Bone marrow (tissue), 2 donors: ENCODE measurements around the gene RPS6KA2.

ENCODE experiments used
- DNase-seq, 2 donors: peaks; one replicate each; lab custom pipeline; 2025; lab: John Stamatoyannopoulos, UW

Gene RPS6KA2

DNA sequence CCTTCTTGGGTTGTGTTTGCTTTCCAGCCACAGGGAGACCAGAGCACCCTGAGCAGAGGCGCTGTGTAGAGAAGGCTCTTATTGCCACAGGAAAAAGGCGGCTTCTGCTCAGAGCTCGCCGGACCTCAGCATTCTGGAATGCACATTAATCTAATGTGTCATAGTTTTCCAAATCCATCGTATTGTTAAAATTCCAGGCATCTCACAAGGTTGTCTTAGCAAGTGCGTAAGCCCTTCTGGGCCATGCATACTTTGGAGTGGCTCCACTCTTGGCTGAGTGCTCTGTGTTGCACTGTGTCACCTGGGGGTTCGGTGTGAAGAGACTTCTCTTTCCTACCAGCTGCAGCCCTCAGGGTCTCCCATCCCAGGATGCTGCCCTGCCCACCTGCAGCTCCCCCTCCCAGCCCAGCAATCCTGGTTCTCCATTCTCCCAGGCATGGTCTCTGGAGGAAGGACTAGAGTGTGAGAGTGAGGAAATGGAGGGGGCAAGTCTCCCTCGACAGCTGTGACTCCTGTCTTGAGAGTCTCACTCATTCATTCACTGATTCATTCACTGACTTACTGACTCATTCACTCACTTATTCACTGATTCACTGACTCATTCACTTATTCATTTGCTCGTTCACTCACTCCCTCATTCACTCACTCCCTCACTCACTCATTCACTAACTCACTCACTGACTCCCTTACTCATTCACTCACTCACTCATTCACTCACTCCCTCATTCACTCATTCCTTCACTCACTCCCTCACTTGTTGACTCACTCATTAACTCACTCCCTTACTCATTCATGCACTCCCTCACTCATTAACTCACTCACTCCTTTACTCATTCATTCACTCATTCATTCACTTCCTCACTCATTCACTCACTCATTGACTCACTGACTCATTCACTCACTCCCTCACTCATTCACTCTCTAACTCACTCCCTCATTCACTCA lies 160.6 kb downstream of the RPS6KA2 start:
- DNase-seq: no peak

DNA sequence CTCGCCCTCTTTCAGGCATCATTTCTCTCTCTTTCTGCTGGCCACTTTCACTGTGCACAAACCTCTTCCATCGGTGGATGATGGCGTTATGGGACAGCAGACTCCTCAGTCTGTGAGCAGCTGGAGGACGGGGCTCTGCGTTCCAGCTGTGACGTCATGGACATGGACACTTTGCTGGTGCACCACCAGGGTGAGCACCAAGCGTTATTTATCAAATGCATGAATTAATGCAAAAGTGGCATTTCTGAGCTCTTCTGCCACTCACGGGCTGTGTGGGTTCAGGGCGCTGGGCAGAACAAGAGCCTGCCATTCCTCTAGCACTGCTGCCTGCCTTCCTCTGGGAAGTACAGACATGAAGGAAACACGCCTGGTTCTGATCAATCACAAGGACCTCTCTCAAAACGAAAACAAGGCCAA lies 161.4 kb downstream of the RPS6KA2 start:
- no peak for DNase-seq

DNA sequence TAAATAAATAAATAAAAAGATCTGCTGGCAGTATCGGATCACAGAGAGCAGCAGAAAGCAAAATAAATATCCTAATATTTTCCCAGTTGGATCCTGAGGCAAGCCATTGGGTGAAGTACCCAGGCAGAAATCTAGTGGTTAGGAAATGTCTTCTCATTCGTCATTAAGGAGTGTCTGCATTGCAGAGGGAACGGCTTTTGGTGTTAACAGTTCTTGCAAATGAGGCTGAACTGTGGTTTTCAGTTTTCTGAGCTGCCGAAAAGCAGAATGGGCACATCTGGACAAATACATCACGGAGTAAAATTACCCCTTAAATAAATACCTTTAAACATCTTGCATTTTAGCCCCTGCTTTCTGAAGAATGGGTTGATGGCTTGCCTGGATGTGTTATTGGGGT lies 162.1 kb downstream of the RPS6KA2 start:
- no peak for DNase-seq

DNA sequence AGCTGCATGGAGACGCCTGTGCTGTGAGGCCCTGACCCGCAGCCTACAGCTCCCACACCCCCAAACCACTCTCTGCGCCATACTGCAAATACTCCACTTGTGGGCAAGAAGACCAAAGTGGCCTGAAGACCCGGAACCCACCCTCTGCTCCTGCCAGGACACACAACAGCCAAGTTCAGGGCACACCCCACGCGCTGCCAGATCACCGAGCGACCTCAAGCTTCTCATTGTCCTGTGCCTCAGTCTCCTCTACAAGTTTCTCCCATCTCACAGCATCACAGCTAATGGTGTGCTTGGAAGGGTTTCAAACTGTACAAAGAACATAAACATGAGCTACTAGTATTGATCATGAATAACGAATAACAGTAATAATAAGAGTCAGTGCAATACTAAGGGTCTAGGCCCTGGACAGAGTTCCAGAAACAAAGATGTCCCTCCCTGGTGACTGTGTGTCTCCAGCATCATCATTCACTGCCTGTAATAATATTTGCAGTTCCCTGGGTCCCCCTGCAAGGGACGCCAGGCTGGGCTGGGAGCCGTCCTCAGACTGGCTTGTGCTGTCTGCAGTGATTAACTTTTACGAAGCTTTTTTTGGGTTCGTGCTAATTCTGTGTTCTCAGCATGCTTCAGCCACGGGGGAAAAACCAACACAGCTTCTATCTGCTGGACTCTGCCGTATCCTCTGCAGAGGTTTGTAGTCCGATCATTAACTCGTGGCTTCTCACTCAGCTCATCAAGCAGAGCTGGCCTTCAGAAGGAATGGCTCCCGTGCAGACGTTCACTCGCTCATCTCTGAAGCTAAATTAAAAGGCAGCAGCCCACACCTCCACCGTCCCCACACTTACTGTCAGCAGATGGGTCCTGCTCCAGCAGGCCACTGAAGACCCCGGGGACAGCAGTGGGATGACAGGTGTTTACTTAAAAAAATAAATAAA lies 162.7 kb downstream of the RPS6KA2 start:
- DNase-seq: no peak

DNA sequence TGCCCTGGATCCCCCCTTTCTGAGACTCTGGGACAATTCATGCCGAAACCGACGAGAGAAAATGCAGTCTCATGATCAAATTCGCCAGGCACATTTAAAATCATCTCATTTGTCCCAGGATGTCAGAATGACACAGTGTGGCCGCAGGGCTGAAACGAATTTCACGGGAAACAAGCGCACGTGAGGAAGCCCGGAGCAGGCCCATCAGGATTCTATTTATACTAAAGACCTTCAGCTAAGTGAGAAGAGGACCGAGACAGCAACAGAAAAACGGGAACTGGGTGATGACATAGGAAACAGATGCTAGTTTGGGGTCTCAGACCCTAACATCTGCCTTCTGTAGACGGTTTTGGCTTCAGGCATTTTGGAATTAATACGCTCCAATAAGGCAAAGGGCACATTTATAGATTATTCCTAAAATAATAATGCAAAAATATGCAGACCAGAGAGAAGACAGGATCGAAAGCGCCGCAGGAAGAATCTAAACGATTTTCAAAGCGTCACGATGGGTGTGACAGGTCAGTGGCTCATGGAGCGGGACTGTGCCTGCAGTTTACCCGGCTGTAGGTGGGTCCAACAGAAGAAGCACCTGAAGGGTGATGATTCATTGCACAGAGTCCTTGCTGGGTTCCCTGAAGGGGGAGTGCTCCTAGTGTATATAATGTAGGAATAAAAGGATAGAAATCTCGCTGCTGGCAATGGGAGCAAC lies 163.5 kb downstream of the RPS6KA2 start:
- peak in 1 of 2 donors; percentile 96 for DNase-seq

DNA sequence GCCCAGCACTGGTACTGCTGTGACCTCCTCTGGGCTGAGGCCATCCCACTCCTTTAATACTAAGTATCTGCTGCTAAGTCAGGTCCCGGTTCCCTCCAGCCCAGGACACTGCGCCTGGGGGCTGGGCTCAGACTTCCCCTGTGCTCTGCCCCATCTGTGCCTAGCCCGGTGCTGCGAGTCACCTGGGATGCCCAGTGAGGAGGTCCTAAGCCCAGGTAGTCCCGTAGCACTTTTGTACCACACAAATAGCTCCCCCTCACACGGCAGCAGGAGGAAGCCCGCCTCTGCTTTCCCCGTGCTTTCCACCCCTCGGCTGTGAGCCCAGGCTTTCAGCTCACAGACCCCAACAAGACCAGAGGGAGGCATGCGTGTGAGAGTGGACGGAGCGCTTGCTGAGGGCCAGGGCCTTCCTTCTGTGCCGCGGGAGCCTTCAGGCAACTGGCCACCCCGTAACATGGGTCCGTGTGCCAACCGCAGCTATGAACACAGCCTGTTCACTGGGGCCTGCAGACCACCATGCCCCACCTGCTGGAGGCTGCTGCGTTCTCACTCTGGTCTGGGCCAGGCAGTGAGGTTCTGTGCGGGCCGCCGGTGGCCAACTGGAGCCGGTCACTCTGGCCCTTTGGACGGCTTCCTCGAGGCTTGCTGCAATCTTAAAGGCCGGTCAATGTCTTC lies 164.5 kb downstream of the RPS6KA2 start:
- no peak for DNase-seq

DNA sequence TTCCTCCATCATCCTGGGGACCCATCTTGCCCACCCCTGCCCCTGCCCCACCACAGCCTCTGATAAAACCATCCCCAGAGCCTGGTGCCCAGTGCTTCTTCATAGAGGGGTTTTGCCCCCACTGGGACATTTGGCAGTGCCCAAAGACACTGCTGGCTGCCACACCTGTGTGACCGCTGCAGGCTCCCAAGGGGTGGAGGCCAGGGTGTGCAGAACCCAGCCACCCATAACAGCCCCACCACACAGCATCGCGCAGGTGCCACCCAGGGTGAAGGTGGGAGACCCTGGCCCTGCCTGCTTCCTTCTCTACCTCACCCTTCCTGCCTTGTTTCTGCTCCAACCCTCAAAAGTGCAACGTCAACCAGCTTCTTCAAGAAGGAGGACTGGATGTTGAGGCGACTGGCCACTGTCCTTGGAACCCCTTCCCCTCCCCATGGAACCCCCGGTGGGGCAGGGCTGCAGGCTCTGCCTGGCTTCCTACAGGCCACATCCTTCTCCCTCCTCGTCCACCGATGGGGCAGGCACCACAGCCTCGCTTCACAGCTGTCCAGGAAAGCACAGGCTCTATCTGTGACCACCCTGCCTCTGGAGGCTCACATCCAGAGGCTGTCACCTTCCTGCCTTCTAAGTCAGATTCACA lies 165.1 kb downstream of the RPS6KA2 start:
- DNase-seq: no peak

DNA sequence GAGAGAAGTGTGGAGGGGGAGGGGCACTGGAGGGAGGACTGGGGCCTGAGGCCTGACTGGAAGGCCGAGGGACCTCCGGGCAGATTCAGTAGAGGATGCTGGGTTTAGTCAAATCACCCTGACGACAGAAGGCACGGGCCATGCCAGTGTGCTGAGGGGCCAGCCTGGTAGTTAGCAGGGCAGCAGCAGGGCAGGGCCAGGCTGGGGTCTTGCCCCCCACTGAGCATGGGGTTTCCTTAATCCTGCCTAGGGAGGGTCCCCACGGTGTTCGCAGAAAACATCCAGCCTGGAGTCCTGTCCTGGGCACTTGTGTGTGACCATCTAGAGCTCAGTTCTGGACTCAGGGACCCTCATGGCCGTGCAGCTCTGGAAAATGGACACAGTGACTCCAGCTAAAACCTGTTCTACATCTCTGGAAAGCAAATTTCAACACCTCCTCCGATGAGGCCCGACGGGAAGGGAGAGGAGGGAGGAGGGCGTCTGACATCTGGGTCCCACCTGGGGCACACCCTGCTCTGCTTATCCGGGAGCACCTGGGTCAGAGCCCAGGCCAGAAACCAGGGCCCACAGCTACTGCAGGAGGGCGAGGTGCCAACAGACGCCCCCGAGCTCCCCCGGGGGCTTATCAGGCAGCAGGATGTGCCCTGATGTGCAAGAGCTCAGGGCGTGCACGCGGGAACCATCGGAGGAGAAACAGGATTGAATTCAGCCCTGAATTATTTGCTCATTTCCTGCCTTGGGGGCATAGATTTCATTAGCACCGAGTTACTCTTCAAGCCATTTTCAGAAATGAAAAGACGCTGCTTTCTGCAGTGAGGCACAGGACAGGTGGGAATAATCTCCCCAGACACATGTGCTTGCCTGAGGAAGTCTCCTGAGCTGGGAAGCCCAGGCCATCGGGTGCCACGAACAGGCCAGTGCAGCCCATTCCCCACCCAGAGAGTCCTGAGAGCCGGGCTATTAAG lies 166.3 kb downstream of the RPS6KA2 start:
- DNase-seq: no peak

DNA sequence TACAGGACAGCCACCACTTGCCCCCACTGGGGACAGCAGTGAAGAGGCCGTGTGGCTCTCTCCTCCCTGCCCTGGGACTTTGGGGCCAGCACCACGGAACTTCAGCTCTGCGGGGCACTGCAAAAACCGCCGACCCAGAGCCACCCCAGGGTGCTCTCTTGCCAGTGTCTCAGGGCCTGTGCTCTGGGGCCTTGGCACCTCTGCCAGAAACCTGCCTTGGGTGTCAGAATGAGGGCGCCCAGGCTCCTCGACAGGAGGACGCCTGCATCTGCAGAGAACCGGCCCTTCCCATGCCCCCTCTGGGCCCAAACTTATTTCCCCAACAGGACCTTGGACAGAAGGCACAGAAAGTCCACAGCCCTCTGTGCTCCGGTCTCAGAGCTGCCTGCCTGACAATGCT lies 167.1 kb downstream of the RPS6KA2 start:
- DNase-seq: no peak

DNA sequence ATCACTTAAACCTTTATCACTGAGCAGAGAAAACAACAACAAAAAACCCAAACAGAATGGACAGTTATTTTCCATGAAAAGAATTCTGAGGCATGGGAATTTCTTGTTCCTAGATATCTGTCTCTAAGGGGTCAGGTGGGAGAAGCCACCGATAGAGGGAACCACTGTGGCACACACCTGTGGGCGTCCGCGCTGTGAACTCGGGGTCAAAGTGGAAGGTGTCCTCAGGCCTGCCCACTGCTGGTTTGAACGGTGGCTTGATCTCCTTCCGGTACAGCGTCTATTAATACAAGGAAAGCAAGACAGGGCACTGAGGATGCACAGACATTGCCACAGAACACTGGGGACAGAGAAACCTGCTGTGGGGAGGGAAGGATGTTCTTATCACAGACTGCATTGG lies 167.8 kb downstream of the RPS6KA2 start:
- DNase-seq: no peak

DNA sequence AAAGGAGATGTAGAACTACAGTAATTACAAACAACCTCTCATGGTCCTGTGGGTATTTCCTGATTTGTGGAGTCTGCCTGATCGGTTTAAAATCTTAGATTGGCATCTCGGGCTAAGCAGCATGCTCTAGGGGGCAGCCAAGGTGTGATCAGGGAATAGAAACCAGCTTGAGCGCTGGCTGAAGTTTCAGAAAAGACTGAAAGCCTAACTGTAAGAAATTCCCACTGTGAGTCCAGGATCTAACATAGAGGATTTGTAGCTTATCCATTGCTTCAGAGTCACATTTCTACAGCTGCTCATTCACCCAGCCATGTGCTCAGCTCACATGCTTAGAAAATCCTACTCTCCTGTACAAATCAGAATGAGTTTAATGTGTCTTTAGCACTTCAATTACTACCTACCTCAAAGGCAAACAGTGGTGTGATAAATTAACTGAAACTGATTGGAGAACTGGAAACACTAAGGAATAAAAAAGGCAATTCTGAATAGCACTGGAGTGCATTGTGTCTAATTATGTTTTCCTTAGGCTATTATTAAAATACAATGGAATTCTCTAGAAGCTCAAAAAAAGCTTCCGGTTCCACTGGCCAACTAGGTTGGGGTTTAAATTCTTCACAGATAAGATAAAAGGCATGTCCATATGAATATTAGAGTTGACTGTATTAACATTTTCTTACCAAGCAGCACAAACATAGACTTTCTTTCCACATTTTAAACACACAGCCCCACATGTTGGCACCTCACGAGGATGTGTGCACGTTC lies 170.5 kb downstream of the RPS6KA2 start:
- peak in 1 of 2 donors; percentile 26 for DNase-seq

DNA sequence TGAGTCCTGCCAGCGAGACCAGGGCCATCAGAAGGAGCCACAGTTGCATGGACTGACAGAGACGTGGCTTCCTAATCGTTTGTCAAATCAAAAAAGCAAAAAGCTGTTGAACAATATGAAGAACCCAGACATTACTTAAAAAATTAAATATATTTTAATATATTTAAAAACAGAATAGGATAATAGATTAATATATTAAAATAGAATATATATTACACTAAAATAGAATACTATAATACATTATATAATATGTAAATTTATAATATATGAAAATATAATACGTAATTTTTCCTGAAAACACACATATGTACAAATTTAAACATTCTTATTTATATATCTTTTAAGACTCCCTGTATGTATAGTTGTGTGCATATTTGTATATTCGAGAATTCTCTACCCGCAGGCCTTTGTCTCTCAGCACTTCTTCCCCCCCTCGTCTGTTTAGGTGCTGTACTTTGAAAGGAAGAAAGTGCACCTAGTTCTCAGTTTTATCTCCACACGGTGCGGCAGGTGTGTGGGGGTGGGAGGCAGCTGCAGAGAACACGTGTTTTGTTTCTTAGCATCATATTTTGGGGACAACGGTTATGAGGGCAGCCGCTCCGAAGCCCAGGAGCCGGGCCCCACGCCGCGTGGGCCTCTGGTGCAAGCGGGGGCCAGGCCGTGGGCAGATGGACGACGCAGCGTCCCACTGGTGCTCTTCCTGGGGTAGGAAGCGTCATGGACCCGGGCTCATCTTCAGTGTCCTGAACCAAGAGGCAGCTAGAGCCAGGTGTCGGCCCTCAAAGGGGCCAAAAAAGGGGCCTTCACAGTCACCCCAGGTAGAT lies 172.1 kb downstream of the RPS6KA2 start:
- no peak for DNase-seq

DNA sequence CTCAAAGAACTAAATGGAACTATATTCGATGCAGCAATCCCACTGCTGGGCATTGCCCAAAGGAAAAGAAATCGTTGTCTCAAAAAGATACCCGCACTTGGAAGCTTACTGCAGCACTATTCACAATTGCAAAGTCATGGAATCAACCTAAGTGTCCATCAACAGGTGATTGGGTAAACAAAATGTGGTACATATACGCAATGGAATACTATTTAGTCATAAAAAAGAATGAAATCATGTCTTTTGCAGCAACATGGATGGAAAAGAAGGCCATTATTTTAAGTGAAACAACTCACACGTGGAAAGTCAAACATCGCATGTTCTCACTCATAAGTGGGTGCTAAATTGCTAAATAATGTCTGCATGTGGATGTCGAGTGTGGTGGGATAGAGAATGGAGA lies 173.4 kb downstream of the RPS6KA2 start:
- DNase-seq: no peak

DNA sequence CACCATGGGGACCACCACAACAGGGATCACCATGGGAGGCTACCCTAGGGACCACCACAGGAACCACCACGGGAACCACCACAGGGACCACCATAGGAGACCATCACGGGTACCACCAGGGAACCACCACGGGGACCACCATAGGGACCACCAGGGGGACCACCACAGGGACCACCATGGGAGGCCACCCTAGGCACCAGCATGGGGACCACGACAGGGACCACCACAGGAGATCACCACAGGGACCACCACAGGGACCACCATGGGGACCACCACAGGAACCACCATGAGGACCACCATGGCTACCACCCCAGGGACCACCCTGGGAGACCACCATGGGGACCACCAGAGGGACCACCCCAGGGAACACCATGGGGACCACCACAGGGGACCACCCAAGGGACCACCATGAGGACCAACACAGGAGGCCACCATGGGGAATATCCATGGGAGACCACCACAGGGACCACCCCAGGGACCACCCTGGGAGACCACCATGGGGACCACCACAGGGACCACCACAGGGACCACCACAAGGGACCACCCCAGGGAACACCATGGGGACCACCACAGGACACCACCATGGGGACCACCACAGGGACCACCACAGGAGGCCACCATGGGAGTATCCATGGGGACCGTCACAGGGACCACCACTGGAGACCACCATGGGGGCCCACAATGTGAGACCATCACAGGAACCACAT lies 176.7 kb downstream of the RPS6KA2 start:
- DNase-seq: no peak

DNA sequence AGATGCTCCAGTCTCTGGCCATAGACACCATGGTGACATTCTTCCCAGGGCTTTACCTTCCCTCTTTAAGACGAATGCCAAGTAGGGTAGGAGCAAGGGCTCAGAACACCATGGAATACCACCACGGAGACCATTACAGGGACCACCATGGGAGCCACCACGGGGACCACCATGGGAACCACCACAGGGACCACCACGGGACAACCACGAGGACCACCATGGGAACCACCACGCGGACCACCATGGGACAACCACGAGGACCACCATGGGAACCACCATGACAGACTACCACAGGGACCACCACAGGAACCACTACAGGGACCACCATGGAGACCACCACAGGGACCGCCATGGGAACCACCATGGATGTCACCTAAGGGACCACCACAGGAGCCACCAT lies 177.4 kb downstream of the RPS6KA2 start:
- DNase-seq: no peak

DNA sequence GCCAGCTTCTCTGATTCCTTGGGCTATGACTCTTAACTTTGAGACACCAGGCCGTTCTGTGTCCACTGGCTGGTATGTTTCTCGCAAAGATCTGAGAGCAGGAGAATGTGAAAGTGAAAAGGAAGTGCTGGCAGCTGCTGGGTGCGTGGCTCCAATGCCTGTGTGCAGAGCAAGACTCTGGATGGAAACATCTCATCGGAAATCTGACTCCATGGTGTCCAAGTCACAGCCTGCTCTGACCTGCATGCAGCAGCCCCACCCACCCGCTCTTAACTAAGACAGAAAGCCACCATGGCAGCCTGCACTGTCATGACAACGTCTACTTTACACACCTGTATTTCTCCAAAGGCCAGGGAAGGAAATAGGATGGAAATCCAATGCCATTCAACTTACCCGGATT lies 178.0 kb downstream of the RPS6KA2 start:
- DNase-seq: no peak

DNA sequence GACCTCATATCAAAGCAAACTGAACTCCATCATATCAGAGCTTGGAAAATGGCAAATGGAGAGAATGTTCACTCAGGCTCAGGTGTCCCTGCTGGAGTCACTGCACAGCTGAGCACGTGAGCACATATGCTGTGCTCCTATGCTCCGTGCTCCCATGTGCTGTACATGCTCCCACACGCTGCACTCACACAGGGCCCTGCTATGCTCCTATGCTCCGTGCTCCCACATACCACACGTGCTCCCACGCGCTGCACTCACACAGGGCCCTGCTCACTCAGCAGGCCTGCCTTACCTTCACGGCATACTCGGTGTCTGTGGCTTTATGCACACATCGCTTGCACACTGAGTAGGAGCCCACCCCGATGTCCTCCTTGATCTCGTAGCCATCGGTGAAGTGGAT lies 178.6 kb downstream of the RPS6KA2 start:
- DNase-seq: no peak
